ENCODE results near the gene CDK2AP2. TPM values are rescaled to one million over a fixed set of nuclear protein-coding genes. Genes with fewer than 3 reads are reported as not detected.

CDK2AP2 gene
- total and polyA plus RNA-seq, 9 of the 15 experiments (the other 6 are each of a cell fraction or from before 2014, with no cell fraction given), result 4.4 to 47.4 (median 21.7) TPM

DNA sequence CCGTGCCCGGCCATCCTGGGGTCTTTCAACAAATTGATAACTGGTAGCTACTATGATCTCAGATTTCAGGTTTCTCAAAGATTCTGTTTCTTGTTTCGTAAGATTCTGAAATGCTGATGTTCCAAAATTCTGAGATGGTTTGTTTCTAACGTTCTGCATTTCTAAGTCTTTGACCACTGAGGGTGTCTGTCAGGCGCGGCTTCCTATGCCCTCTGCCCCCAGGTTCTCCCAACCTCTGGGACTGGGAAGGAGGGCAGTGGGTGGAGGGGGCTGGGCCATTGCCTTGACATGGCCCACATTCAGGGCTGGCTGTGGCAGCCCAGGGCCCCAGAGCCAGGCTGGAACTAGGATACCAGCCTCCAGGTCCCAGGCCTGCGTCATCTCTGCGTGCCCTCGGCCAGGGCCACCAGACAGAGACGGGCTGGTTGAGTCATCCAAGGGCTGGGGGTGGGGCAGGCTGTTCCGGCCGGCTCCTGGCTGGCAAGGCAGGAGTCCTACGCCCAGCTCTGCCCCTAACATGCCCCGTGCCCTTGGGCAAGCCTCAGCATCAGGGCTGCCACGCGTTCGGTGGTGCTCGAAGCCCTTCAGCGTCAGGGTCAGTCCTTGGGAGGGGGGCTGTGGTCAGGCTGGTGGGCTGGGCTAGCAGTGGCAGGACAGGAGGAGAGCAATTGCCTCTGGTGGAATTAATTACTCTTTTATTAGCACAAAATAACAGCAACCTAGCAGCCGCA, 44.1 kb downstream of the CDK2AP2 start (continued):
- TF ChIP-seq, protein P1, sequence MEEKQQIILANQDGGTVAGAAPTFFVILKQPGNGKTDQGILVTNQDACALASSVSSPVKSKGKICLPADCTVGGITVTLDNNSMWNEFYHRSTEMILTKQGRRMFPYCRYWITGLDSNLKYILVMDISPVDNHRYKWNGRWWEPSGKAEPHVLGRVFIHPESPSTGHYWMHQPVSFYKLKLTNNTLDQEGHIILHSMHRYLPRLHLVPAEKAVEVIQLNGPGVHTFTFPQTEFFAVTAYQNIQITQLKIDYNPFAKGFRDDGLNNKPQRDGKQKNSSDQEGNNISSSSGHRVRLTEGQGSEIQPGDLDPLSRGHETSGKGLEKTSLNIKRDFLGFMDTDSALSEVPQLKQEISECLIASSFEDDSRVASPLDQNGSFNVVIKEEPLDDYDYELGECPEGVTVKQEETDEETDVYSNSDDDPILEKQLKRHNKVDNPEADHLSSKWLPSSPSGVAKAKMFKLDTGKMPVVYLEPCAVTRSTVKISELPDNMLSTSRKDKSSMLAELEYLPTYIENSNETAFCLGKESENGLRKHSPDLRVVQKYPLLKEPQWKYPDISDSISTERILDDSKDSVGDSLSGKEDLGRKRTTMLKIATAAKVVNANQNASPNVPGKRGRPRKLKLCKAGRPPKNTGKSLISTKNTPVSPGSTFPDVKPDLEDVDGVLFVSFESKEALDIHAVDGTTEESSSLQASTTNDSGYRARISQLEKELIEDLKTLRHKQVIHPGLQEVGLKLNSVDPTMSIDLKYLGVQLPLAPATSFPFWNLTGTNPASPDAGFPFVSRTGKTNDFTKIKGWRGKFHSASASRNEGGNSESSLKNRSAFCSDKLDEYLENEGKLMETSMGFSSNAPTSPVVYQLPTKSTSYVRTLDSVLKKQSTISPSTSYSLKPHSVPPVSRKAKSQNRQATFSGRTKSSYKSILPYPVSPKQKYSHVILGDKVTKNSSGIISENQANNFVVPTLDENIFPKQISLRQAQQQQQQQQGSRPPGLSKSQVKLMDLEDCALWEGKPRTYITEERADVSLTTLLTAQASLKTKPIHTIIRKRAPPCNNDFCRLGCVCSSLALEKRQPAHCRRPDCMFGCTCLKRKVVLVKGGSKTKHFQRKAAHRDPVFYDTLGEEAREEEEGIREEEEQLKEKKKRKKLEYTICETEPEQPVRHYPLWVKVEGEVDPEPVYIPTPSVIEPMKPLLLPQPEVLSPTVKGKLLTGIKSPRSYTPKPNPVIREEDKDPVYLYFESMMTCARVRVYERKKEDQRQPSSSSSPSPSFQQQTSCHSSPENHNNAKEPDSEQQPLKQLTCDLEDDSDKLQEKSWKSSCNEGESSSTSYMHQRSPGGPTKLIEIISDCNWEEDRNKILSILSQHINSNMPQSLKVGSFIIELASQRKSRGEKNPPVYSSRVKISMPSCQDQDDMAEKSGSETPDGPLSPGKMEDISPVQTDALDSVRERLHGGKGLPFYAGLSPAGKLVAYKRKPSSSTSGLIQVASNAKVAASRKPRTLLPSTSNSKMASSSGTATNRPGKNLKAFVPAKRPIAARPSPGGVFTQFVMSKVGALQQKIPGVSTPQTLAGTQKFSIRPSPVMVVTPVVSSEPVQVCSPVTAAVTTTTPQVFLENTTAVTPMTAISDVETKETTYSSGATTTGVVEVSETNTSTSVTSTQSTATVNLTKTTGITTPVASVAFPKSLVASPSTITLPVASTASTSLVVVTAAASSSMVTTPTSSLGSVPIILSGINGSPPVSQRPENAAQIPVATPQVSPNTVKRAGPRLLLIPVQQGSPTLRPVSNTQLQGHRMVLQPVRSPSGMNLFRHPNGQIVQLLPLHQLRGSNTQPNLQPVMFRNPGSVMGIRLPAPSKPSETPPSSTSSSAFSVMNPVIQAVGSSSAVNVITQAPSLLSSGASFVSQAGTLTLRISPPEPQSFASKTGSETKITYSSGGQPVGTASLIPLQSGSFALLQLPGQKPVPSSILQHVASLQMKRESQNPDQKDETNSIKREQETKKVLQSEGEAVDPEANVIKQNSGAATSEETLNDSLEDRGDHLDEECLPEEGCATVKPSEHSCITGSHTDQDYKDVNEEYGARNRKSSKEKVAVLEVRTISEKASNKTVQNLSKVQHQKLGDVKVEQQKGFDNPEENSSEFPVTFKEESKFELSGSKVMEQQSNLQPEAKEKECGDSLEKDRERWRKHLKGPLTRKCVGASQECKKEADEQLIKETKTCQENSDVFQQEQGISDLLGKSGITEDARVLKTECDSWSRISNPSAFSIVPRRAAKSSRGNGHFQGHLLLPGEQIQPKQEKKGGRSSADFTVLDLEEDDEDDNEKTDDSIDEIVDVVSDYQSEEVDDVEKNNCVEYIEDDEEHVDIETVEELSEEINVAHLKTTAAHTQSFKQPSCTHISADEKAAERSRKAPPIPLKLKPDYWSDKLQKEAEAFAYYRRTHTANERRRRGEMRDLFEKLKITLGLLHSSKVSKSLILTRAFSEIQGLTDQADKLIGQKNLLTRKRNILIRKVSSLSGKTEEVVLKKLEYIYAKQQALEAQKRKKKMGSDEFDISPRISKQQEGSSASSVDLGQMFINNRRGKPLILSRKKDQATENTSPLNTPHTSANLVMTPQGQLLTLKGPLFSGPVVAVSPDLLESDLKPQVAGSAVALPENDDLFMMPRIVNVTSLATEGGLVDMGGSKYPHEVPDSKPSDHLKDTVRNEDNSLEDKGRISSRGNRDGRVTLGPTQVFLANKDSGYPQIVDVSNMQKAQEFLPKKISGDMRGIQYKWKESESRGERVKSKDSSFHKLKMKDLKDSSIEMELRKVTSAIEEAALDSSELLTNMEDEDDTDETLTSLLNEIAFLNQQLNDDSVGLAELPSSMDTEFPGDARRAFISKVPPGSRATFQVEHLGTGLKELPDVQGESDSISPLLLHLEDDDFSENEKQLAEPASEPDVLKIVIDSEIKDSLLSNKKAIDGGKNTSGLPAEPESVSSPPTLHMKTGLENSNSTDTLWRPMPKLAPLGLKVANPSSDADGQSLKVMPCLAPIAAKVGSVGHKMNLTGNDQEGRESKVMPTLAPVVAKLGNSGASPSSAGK (IDR thresholded peaks at IDR 0.05), result peak; percentile 87
- TF ChIP-seq LEF1 (IDR thresholded peaks at IDR 0.05) (0 out of 2 replicates have a peak, but pooled peaks have one; percentile 30), ZKSCAN1 (IDR thresholded peaks at IDR 0.05; ENCODE audit: low read depth, low read length) (0 out of 2 replicates have a peak, but pooled peaks have one; percentile 29), PURB (CRISPR knock-in tag; IDR thresholded peaks at IDR 0.05; ENCODE audit: low read depth) (no peak), ZC3H11A (IDR thresholded peaks at IDR 0.05; ENCODE audit: low read depth, low read length) (no peak), EP300 (IDR thresholded peaks at IDR 0.05; ENCODE audit: low read length) (0 out of 2 replicates have a peak, but pooled peaks have one; percentile 19), ZNF586 (CRISPR knock-in tag; conservative IDR thresholded peaks at IDR 0.05) (no peak), HDAC2 (IDR thresholded peaks at IDR 0.05) (no peak), KLF6 (CRISPR knock-in tag; IDR thresholded peaks at IDR 0.05; ENCODE audit: borderline replicate concordance) (0 out of 2 replicates have a peak, but pooled peaks have one; percentile 29), ZNF766 (CRISPR knock-in tag; conservative IDR thresholded peaks at IDR 0.05) (no peak), EP400 (IDR thresholded peaks at IDR 0.05) (peak; percentile 57), ZNF57 (CRISPR knock-in tag; IDR thresholded peaks at IDR 0.05) (0 out of 2 replicates have a peak, but pooled peaks have one; percentile 21), PCBP1 (IDR thresholded peaks at IDR 0.05; ENCODE audit: low read depth, low read length, poor library complexity, severe bottlenecking) (peak; percentile 79), HSF4 (CRISPR knock-in tag; IDR thresholded peaks at IDR 0.05; ENCODE audit: borderline replicate concordance) (no peak)
- TF ChIP-seq, protein P2, sequence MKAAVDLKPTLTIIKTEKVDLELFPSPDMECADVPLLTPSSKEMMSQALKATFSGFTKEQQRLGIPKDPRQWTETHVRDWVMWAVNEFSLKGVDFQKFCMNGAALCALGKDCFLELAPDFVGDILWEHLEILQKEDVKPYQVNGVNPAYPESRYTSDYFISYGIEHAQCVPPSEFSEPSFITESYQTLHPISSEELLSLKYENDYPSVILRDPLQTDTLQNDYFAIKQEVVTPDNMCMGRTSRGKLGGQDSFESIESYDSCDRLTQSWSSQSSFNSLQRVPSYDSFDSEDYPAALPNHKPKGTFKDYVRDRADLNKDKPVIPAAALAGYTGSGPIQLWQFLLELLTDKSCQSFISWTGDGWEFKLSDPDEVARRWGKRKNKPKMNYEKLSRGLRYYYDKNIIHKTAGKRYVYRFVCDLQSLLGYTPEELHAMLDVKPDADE (conservative IDR thresholded peaks at IDR 0.05; ENCODE audit: control insufficient read depth, low read depth, low read length), result no peak
